UCSD-AML1 (cell line): ENCODE data around the gene SNX27.

ENCODE experiments used
- DNase-seq: peaks from one replicate; lab custom pipeline; 2025; ENCODE audit not compliant: unreplicated experiment; lab: John Stamatoyannopoulos, UW

SNX27 gene

GRCh38 chr1:151611832-151612500, at the start of gene SNX27:
SNX27 (plus strand) TSS chr1:151612050; CDS start chr1:151612202, 152 bp downstream.
- peak; percentile 90 for DNase-seq

DNA sequence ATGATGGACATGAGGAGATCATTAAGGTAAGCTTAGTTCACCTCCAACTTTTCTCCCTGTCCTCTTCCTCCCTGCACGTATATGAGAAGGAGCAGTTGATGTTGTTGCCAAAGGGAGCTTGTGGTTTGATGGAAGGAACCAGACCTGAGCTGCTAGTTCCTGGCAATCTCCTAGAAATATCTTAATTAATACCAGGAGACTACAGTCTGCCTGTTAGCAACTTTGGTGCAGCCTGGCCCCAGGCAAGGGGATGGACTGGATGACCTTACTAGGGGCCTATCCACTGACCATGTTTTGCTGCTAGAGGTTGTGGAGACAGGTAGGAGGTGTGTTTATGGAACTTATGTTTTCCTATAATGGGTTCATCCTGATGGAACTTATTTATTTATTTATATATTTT, 49.2 kb upstream of the SNX27 start:
- DNase-seq: no peak

- no peak for DNase-seq
Measured at GRCh38 chr1:151563376-151563775, 48.5 kb upstream of the SNX27 start.

DNA sequence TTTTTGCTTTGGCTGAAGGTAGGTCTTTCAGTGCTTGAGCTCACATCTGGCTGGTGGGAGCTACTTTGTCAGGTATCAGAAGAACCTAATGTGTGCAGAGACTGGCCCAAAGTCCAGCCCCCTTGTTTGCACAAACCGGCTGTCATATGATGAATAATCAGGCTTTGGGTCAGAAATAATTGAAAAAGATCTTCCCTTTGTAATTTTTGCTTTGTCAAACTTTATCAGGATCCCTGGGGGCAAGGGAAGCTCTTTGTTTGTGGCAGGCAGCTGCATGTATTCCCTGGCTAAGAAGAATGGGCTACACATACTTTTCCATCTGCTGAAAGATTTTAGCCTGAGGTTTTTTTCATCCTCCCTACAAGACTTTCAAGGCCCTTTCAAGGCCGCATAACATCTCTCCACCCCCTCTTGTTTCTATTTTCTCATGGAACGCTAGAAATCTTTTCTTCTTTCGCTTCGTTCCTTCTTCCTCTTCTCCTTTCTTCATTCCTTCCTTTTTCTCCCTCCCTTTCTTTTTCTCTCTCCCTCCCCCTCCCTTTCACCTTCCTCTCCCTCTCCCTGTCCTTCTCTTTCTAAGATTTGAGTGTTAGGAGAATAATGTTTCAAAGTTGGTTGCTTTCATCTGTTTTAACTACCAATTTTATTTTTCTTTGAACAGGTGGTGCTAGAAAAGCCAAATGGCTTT, 46.2 kb upstream of the SNX27 start:
- DNase-seq: no peak

GRCh38 chr1:151568626-151569088, 43.2 kb upstream of the SNX27 start:
- DNase-seq: no peak

GRCh38 chr1:151570819-151571218, 41.0 kb upstream of the SNX27 start:
- DNase-seq: no peak

- no peak for DNase-seq
Measured at GRCh38 chr1:151574575-151575529, 37.0 kb upstream of the SNX27 start.

DNA sequence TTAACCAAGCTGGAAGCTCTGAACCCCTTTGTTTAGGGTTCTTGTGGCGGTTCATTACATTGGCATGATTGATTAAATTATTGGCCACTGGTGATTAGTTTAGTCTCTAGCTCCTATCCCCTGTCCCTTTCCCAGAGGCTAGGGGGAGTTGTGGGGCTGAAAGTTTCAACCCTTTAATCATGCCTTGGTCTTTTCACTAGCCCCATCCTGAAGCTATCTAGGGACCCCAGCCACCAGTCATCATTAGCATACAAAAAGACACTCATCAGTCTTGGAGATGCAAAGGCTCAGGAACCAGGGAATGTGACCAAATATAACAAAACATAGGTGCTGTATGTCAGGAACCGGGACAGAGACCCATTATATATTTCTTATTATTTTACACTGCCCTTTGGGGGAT, 34.7 kb upstream of the SNX27 start:
- no peak for DNase-seq

DNA sequence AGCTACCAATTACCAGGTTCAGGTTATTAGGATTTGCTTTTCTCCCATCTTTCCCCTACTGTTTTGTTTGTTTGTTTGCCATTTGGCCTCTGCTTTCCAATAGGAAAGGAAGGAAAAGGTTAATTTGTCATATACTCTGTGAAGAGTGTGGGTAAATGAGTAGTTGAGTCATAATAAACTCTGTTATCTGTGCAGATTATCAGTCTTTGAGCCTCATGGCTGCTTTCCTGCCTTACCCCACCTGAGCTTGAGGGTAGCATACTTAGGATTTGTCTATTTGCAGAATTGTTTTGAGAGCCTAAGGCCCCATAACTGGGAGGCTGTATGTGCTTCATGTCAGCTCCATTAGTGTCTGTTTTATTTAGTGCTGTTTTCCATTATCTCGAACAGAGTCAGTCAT, 32.9 kb upstream of the SNX27 start:
- no peak for DNase-seq

DNA sequence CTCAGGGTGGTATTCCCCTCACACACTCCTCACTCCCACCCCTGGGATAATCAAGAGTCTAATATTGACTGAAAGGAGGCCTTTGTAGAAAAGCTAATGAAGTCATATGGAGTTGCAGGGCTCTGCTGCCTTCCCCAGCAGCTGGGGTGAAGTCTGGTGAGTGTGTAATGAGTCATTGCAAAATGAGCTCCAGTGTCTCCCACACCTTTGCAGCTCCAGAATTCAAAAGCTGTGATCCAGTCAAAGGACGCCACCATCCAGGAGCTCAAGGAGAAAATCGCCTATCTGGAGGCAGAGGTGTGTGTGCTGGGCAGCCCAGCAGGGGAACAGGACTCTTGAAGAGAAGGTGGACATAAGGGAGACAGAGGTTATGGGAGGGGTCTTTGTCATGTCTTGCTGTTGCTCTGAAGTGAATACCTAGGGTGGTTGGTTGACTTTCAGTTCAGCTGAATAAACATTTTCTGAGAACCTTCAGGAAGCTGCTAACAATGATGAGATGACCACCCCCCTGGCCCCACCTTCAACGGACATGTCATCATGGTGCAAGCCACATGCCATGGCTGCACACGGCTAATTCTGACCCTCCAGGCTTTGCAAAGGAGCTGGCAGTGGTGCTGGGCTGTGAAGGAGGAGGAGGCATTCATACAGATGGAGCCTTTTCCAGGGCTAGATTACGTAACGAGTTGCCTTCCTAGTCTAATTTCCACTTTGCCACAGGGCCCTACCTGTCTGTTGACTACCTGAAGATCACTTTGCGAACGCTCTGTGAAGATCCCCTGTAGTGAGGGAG, 32.2 kb upstream of the SNX27 start:
- no peak for DNase-seq

GRCh38 chr1:151581451-151581850, 30.4 kb upstream of the SNX27 start:
- no peak for DNase-seq

GRCh38 chr1:151581921-151582320, 29.9 kb upstream of the SNX27 start:
- DNase-seq: no peak

GRCh38 chr1:151583796-151584195, 28.1 kb upstream of the SNX27 start:
- no peak for DNase-seq

GRCh38 chr1:151584278-151584677, 27.6 kb upstream of the SNX27 start:
- no peak for DNase-seq

DNA sequence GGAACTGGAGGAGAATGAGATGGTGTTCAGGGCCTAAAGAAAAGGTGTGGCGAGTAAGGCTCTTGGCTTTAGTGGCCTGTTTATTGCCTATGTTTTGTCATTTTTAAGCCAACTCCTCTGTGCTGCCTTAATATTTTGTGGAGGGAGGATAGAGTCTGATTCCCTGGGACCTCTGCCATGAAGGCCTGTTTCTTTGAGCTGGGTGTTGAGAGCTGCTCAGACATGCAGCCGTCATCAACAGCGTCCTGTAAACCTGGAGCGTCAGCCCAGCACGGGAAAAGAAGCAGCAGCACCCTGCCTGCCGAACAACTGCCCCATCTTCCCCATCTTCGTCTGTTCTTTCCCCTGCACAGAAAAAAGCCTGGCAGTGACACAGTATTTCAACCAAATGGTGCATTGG, 27.1 kb upstream of the SNX27 start:
- no peak for DNase-seq

DNA sequence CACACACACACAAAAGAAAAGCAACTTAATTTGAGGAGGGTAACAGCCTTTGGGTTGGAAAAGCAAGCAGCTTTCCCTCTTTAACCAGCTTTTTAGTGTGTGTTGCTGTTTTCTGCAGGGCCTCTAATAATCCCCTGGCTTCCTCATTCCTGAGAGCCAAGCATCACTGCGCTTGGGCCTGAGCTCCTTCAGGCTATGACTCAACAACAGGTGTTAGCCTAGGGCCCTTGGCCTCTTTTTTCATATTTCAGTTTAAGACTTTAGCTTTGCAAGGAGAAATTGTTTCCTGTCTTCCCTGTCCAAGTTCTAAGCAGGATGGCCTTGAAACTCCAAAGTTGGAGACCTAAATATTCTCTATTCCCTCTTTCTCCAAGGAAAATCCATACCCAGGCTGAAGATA, 26.2 kb upstream of the SNX27 start:
- no peak for DNase-seq

DNA sequence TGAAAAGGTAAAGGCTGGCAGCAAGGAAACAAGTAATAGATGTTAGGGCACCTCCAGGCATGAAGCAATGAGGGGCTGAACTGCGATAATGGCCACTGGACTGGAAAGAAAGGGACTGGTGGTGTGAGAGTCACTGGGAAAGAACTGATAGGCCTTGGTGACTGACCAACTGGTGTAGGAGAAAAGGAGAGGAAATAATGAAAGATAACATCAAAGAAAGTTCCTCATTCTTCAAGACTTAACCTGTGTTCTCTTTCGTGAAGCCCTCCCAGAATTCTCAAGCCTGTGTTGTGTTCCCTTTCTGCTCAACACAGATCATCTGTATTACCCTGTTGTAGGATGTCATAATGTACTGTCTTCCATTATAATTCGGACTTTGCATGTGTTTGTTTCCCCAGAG, 20.9 kb upstream of the SNX27 start:
- no peak for DNase-seq

DNA sequence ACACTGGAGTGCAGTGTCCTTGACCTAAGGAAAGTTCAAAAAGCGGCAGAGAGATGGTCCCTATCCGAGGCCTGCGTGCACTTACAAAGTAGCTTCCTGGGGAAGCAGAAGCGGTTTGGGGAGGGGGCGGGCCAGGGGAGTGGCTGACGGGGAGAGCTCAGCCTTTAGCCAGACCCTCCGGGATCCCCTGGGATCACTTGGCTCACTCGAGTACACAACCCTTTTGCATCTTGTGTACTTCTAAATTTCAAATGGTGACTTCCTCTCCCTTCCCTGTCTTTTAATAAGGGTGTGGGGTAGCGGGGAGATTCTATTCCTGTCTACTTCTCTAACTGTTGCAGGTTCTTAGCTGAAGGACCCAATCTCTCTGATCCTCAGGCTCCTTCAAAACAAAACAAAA, 18.1 kb upstream of the SNX27 start:
- peak; percentile 29 for DNase-seq

GRCh38 chr1:151594143-151594625, 17.7 kb upstream of the SNX27 start:
- peak; percentile 39 for DNase-seq

DNA sequence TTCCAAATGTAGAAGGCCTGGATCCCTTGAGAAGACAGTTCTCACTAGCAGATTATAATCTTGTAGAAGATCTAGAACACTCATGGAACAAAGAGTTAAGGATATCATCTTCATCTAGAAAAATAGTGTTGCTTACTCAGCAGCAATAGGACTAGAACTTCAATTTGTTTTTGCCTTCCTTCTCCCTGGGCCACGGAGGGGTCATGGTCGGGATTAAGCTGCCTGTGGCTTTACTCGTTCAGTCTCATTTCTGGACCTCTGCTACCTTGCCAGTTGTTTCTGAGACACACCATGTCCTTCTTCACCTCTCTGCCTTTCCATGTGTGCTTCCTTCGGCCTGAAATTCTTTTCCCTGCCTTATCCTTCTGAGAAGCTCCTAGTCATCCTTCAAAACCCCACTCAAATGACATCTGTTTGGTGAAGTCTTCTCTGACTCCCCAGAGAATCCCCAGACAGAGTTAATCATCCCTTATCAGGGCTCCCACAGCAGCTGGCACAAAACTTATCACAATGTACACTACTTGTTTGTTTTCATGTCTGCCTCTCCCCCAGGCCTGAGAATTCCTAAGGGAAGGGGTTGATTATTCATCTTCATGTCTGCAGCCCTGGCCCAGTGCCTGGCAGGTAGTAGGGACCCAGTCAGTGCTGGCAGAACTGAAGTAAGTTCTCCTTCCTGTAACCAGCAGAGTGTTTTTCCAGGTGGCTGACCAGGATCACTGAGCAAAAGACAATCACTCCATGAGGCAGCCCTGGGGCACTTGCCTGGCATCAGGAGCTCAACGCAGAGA, 15.5 kb upstream of the SNX27 start:
- DNase-seq: no peak
